ELR (cell line): Measurements from ENCODE around the gene LEKR1.

ENCODE experiments used
- DNase-seq: peaks from one replicate; pipeline ENCODE4 v3.0.0-alpha.2; 2015; ENCODE audit warnings: low read depth

LEKR1 gene

DNA sequence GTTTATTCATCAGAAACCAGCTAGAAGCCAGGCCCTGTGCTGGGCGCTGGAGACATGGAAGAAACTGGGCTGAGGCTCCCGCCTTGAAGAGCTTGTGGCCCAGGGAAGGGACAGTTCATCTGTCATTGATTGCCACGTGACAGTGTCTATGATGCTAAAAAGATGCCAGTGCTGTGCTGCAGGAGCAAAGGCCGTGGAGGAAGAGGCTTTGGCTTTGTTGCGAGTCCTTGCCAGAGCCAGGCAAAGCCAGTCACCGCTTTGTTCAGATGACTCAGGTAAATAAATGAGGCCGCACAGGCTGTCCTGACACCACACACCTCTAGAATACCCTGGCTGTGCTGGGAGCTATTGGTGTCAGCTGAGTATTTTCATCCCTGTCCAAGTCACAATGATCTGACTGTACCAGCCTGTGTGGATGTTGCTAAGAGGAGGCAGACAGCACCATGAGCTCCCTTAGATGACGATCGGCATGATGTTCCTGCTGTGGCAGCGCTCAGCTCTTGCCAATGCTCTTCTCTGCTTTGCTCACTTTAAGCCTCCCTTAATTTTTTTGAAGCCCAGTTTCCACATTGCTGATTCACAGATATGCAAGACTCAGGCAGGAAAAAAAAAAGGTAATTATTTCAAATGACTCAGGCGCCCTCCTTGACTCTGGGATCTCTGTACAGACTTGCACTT lies 256.3 kb downstream of the LEKR1 start:
- peak; percentile 92 for DNase-seq

DNA sequence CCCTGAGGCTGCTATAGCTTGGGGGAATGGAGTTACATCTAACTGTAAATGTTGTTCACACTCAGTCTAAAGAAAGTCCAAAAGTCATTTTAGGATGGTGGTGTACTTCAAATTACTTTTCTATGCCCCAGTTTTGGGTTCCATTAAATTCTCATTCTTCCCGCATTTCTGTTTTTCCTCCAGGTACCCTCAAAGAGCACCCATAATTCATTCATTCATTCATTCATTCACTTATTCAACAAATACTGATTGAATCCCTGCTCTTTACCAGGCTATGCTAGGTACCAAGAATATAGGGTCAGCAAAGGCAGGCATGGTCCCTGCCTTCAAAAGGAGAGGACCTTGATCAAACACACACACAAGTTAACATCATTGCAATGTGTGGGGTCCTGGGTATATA lies 257.7 kb downstream of the LEKR1 start:
- no peak for DNase-seq

DNA sequence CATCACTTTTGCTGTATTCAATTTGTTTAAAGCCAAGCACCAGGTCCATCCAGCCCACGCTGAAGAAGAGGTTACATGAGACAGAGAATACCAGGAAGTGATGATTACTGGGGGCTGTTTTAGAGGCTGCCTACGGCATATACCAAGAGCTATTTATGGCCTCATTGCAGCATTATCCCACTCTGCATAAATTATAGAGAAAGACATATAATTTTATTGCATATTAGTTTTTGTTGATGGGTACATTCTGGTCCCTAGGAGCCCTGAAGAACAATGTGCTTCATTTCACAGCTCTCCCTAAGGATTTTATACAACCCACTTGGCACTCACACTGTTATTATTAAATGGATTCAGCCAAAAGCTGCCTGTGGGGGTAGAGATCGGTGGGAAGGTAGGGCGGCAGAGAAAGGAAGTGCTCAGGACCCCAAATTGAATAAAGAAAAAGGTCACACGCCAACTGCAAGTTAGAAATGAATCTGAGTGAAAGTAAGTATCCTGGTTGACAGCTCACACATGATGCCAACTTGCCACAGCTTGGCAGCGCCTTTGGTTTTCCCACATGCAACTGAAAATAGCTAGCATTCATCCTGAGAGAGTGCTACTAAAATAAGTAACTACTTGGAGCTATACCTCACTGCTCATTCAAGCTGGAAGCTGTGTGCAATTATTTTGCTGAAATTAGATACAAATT lies 260.1 kb downstream of the LEKR1 start:
- DNase-seq, result no peak

DNA sequence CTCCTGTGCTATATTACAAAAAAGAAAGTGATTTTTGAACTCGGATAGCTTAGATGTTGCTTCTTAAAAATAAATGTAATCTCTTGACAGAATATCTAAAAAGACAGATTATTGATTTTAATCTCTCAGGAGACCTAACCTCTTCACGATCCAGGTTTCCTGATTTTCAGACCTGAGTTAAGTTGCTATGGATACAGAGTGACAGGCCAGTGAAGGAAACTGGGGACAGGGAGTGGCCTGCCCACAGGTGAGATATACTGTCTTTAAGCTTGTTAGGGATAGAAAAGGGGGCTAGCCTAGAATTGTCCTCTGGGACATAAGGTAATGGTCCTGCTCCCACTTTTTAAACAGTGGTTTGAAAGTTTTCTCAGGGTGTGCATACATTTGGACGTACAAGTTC lies 260.6 kb downstream of the LEKR1 start:
- DNase-seq, result no peak

DNA sequence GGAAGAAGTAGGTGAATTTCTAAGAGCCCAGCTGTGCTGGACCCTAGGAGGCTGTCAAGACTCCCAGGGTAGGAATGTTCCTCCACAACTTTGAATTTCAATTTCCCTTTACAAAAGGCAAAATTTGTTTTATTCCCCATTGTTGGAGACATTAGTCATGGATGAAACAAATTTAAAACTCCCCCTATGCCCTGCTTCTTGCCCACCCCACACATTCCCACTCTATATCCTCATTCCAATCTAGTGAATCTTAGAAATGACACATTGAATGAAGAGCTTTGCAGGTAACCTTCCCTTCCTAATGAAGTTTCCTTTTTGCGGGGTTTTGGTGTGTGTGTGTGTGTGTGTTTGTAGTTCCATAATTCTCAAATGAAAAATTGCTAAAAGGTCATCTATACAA lies 261.2 kb downstream of the LEKR1 start:
- peak; percentile 82 for DNase-seq

DNA sequence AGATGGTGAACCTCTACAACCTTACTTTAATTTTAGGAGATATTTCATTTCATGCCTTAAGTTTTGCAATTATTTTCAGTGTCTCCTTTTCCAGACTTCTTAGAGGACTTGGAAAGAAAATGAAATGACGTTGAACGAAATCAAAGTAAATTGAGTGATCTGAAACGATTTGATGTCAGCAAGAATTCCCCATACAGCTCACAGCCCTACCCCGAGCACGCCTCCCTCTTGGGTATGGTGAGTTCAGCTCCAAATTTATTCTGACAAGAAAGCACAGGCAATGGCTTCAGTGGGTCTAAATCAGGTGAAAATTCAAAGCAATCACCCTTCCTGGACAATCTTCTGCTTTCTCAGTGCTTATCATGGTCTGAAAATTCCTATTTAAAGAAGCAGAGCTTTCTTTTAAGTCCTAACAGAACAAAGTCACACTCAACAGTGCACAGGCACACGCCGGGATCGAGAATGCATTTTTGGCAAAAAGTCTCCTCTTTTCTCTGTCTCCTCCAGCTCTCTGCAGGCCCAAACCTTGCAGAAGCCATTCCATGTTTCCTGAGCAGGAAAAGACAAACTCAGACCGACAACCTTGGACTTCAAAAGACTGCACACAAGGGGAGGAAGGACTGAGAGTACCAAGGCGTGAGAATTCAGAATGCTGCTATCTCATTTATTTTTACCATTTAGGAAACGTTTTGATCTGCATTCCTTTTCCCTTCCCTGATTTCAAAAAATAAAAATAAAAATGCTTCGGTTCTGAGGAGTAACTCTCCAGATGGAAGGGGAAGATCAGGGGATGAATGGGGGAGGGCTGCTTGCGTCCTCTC lies 261.8 kb downstream of the LEKR1 start:
- DNase-seq, result peak; percentile 39

DNA sequence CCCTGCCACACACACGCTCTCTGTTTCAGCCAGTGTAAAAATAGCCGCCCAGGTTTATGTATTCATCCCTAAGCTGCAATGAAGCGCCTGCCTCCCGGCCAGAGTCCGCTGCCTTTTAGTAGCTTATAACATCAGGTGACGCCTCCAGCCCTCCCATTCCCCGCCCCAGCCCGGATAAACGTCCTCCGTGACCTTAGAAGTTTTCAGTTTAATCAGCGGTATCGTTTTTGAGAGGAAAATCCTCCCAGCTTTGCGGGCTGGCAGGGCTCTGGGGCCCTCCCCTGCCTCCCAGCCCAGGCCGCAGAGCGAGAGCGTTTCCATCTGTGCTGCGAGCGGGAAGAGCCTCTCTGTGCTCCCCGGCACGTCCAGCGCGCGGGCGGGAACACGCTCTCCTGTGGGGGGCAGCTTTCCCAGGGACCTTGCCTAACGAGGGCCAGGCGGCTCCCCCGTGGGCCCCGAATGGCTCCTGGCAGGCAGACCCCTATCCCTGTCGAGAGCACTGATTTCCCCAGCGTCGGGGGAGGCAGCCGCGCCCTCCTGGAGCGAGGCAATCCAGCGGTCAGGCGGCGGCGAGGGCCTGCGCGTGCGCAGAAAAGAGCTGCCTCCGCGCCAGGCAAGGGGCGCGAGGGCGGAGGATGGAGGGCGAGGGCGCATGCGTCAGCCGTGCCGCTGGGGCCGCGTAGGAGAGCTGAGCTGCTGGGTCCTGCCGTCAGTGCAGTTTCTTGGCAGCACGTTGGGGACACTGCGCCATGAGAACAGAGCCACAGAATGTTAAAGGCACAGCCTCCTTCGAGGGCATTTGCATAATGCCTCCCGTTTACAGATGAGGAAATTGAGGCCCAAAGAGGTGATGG lies 262.7 kb downstream of the LEKR1 start:
- peak; percentile 93 for DNase-seq

DNA sequence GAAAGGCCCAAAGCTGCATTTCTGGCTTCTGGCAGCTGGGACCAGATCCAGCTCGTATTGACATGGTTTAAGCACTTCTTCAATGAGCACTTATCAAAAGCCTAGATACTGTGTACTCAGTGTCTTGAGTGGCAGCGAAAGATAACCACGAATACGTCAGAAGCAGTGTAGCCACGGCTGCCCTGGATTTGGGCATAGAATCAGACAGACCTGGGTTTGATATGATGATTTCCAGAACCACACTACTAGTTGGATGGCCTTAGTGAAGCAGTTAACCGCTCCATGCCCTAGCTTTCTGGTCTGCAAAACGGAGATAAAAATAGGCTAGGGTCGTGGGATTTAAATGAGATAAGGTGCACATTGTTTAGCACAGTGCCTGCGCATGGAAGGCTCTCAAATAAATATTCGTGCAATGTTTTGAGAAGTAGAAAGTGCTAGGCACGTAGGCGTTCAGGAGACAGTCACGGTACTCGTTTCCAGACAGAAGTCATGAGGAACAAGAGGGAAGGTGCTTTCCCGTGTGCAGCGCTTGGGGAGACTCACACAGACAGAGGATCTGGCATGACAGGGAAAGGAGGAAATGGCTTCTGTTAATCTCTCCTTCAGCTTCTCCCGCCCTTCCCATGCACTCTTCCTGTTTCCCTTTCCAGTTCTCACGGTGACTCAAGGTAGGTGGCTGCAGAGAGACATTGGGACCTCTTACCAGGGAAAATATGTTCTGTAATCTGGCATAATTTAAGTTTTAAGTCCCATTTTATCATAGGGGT lies 263.5 kb downstream of the LEKR1 start:
- peak; percentile 64 for DNase-seq

DNA sequence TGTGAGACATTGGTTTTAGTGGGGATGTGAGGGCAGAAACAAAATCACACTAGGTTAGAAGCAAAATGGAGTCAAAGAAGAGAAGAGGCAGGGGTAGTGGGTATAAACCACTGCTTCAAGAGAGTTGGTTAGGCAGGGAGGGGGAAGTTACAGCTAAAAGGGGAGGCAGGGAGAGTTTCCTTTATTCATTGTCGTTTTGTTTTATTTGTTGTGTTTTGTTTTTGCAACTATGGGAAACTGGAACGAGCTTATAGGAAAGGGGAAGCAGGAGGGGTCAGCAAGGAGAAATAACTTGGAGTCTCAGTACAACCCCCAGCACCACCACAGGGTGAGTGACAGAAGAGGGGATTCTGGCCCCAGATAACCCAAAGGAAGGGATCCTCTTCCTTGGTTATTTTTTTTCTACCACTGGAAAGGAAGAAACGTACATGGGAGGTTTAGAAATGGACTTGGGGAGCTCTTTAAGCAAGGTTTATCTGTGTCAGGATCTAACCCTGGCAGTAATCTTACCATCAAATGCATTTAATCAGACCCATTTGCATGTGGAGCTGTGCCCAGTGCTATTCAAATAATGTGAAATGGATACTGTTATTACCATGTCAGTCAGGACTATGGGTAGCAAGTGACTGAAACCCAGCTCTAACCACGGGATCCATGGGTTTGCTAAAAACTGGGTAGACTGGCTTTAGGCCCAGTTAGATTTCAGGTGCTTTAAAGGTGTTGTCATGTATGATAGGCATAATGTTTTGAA lies 265.1 kb downstream of the LEKR1 start:
- no peak for DNase-seq

DNA sequence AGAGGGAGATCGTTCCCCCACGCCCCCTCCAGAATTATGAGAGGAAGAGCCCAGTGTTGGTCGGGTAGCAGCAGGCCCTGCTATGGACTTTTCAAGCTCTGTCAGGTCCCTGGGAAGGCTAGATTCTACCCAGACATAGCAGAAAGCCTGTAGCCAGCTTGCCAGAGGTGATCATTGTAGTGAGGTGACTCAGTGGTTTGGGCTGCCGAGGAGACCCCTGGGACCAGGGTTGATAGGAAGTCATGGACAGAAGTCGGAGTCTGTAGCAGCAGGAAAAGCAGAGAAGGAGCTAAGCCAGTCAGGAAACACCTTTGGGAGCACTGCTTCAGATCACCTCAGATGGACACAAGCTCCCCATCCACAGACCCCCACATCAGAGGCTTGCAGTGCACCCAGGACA lies 266.1 kb downstream of the LEKR1 start:
- no peak for DNase-seq

DNA sequence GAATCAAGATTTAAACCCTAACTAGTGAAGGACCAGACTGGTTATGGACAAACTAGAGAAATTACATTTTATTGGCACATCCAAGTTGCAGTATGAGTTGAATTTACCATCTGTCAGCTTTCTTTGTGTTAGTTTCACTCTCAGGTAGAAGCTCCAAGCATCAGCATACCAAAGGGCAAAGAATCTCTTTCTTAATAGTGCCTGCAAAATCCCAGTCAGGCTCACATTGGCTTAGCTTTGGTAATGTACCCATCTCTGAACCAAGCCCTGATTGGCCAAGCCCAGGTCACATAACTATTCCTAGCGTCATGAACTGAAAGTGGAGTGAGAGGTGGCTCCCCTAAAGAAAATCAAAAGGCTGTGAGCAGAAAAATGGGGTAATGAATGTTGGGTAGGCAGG lies 266.9 kb downstream of the LEKR1 start:
- no peak for DNase-seq

DNA sequence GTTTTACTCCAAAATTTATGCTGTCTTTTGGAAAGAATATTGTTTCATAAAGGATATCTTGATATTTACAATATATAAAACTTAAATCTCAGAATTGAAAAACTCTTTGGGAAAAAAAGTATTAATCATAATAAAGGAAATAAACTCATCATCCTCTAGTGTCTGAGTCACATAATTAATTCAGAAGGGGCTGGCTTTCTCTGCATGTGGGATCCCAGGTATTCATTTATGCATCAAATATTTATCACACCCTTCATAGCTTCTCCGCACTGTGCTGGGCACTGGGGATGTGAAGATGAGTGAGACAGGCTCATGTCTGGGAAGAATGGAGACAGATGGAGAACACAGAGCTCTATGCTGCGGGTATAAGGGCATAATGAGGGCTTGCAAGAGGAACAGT lies 268.1 kb downstream of the LEKR1 start:
- DNase-seq, result peak; percentile 57

DNA sequence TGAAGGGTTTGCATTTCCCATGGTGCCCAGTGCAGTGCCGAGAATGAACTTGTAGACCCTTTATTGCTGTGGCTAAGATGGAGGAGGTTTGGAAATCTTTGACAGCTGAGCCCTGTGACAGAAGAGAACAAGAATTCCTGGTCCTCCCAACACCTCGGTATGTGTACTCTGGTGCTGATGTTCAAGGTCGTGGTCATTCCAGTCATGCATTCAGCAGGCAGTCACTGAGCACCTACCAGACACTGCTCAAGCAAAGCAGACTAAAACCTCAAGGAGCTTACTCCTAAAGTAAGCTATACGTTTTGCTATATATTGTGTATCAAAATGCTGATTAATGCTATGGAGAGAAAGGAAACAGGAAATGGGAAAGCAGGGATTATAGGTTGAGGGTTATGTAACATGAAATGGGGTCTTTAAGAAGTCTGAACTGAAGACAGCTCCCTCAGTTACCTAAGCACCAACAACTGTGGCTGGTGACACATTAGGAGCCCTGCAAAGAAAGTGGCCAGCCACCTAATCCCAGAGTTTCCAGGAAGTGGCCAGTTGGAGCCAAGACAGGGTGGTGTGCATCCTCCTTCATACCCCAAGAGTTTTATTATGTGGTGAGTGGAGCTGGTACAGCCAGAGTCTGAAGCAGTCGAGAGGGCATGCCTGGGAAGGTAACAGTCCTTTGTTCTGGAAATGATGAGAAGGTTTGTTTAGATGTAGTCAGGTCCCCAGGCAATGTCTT lies 268.8 kb downstream of the LEKR1 start:
- DNase-seq, result peak; percentile 57
